NB4 (cell line): ENCODE measurements around the gene GPR107.

Source experiments
- CTCF ChIP-seq: IDR thresholded peaks from one replicate; pipeline ENCODE4 v1.5.1; 2012; ENCODE audit warnings: low read depth, low read length
- MAX ChIP-seq: IDR thresholded peaks from 2 replicates; pipeline ENCODE4 v1.6.1; 2011; ENCODE audit warnings: low read depth, low read length
- POLR2A ChIP-seq: IDR thresholded peaks from 2 replicates; pipeline ENCODE4 v1.6.1; 2011; ENCODE audit warnings: mild to moderate bottlenecking; ENCODE audit not compliant: insufficient read length; ENCODE audit errors: extremely low read depth

- TF ChIP-seq CTCF (no peak), POLR2A (no peak), MAX (no peak)
Measured at GRCh38 chr9:130186839-130187522, 133.3 kb downstream of the GPR107 start.
